ENCODE data around the gene FGFRL1.

- no peak for TF ChIP-seq CTCF (IDR thresholded peaks at IDR 0.05; ENCODE audit: low read depth, low read length)
- TF ChIP-seq EZH2phosphoT487 (IDR thresholded peaks at IDR 0.05; ENCODE audit: low read depth) = no peak
Observed at GRCh38 chr4:1030031-1030430, 18.6 kb downstream of the FGFRL1 start.
